ENCODE measurements around the gene WDR45B. TPM values are rescaled to one million over a fixed set of nuclear protein-coding genes. Genes with fewer than 3 reads are reported as not detected.

The WDR45B gene
- total and polyA plus RNA-seq, 7 experiments from 2014 or later = 30.5 to 91.6 (median 65.6) TPM

DNA sequence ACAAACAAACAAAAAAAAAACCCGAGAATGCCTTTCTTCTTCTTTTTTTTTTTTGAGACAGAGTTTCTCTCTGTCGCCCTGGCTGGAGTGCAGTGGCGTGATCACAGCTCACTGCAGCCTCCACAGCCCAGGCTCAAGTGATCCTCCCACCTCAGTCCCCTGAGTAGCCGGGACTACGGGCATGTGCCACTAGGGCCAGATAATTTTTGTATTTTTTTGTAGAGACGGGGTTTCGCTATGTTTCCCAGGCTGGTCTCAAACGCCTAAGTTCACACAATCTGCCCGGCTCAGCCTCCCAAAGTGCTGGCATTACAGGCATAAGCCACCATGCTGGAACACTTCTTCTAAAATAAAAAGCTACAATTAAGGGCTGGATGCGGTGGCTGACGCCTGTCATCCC is 17.0 kb upstream of the WDR45B start:
- no peaks in the 10 kb centered on the region for H3K4me1 ChIP-seq (ENCODE audit: control insufficient read depth in 2 of 2, insufficient read depth in 2 of 2, low read length in 2 of 2)
- POLR2A ChIA-PET = no interaction called here
- H3K27me3 Mint-ChIP-seq = no peaks in the 10 kb centered on the region
- H3K4me3 Mint-ChIP-seq = no peak overlapping the region
- ATAC-seq (no peak), DNase-seq (no peak)
- CTCF ChIA-PET = no interaction called here
- intact Hi-C loops (cut with micrococcal nuclease) = no loop called here
- no peaks in the 10 kb centered on the region for H3K36me3 ChIP-seq (ENCODE audit: control insufficient read depth in 2 of 3, insufficient read depth in 3 of 3, low read length in 3 of 3)
- H3K27me3 ChIP-seq (ENCODE audit: control insufficient read depth in 2 of 2, insufficient read depth in 2 of 2, low read length in 2 of 2) = no peaks in the 10 kb centered on the region
- H3K27ac Mint-ChIP-seq = no peak overlapping the region
- H3K9me3 ChIP-seq (ENCODE audit: control insufficient read depth in 2 of 3, low read length in 3 of 3) = no peaks in the 10 kb centered on the region
- H3K9me3 Mint-ChIP-seq = no peaks in the 10 kb centered on the region
- H3K4me3 ChIP-seq (ENCODE audit: low read length) = no peak overlapping the region
- H3K36me3 Mint-ChIP-seq = peaks cover 0 to 5% (median 0%) of the 10 kb centered on the region in 5 donors
- H3K4me1 Mint-ChIP-seq = peaks cover 2 to 6% (median 5%) of the 10 kb centered on the region in 7 donors
- H3K27ac ChIP-seq (ENCODE audit: low read depth, low read length) = no peak overlapping the region

- ChIA-PET CTCF (no interaction called here), POLR2A (no interaction called here)
- H3K27me3 Mint-ChIP-seq = no peaks in the 10 kb centered on the region
- Histone ChIP-seq H3K9me3 (ENCODE audit: control insufficient read depth in 2 of 3, low read length in 3 of 3) (no peaks in the 10 kb centered on the region), H3K27me3 (ENCODE audit: control insufficient read depth in 2 of 2, insufficient read depth in 2 of 2, low read length in 2 of 2) (no peaks in the 10 kb centered on the region), H3K4me3 (ENCODE audit: low read length) (no peak overlapping the region), H3K4me1 (ENCODE audit: control insufficient read depth in 2 of 2, insufficient read depth in 2 of 2, low read length in 2 of 2) (no peaks in the 10 kb centered on the region), H3K27ac (ENCODE audit: low read depth, low read length) (no peak overlapping the region), H3K36me3 (ENCODE audit: control insufficient read depth in 2 of 3, insufficient read depth in 3 of 3, low read length in 3 of 3) (no peaks in the 10 kb centered on the region)
- DNase-seq (no peak), ATAC-seq (no peak)
- no peak overlapping the region for H3K27ac Mint-ChIP-seq
- H3K9me3 Mint-ChIP-seq = no peaks in the 10 kb centered on the region
- H3K4me3 Mint-ChIP-seq = no peak overlapping the region
- intact Hi-C loops (cut with micrococcal nuclease) = no loop called here
- peaks cover 2 to 6% (median 5%) of the 10 kb centered on the region in 7 donors for H3K4me1 Mint-ChIP-seq
- H3K36me3 Mint-ChIP-seq = peaks cover 0 to 8% (median 0%) of the 10 kb centered on the region in 5 donors
Measured at GRCh38 chr17:82664701-82665182, 16.5 kb upstream of the WDR45B start.

- ATAC-seq = no peak
- POLR2A ChIA-PET = no interaction called here
- no peak for DNase-seq
- H3K4me3 Mint-ChIP-seq = no peak overlapping the region
- Histone ChIP-seq H3K27me3 (ENCODE audit: control insufficient read depth in 2 of 2, insufficient read depth in 2 of 2, low read length in 2 of 2) (no peaks in the 10 kb centered on the region), H3K4me3 (ENCODE audit: low read length) (no peak overlapping the region), H3K27ac (ENCODE audit: low read depth, low read length) (no peak overlapping the region), H3K36me3 (ENCODE audit: control insufficient read depth in 2 of 3, insufficient read depth in 3 of 3, low read length in 3 of 3) (no peaks in the 10 kb centered on the region), H3K9me3 (ENCODE audit: control insufficient read depth in 2 of 3, low read length in 3 of 3) (no peaks in the 10 kb centered on the region), H3K4me1 (ENCODE audit: control insufficient read depth in 2 of 2, insufficient read depth in 2 of 2, low read length in 2 of 2) (no peaks in the 10 kb centered on the region)
- H3K4me1 Mint-ChIP-seq = peaks cover 2 to 6% (median 5%) of the 10 kb centered on the region in 7 donors
- peaks cover 0 to 9% (median 0%) of the 10 kb centered on the region in 5 donors for H3K36me3 Mint-ChIP-seq
- no peaks in the 10 kb centered on the region for H3K27me3 Mint-ChIP-seq
- intact Hi-C loops (cut with micrococcal nuclease) = no loop called here
- CTCF ChIA-PET = no interaction called here
- no peaks in the 10 kb centered on the region for H3K9me3 Mint-ChIP-seq
- H3K27ac Mint-ChIP-seq = no peak overlapping the region
Measured at GRCh38 chr17:82664276-82664575, 16.0 kb upstream of the WDR45B start.

- Mint-ChIP-seq H3K4me1 (peaks cover 2 to 4% (median 3%) of the 10 kb centered on the region in 7 donors), H3K27ac (no peak overlapping the region), H3K9me3 (no peaks in the 10 kb centered on the region), H3K36me3 (peaks cover 0 to 9% (median 0%) of the 10 kb centered on the region in 5 donors), H3K4me3 (no peak overlapping the region), H3K27me3 (no peaks in the 10 kb centered on the region)
- Histone ChIP-seq H3K9me3 (ENCODE audit: control insufficient read depth in 2 of 3, low read length in 3 of 3) (no peaks in the 10 kb centered on the region), H3K27me3 (ENCODE audit: control insufficient read depth in 2 of 2, insufficient read depth in 2 of 2, low read length in 2 of 2) (no peaks in the 10 kb centered on the region), H3K4me3 (ENCODE audit: low read length) (no peak overlapping the region), H3K36me3 (ENCODE audit: control insufficient read depth in 2 of 3, insufficient read depth in 3 of 3, low read length in 3 of 3) (no peaks in the 10 kb centered on the region), H3K4me1 (ENCODE audit: control insufficient read depth in 2 of 2, insufficient read depth in 2 of 2, low read length in 2 of 2) (no peaks in the 10 kb centered on the region), H3K27ac (ENCODE audit: low read depth, low read length) (no peak overlapping the region)
- ATAC-seq (no peak), DNase-seq (no peak)
- CTCF ChIA-PET = no interaction called here
- POLR2A ChIA-PET = interaction anchor here (0.5 kb wide), 2 partner anchors 49 to 209 kb away, joined by 3 read pairs; no protein-coding TSS in a partner anchor
- intact Hi-C loops (cut with micrococcal nuclease) = no loop called here
Measured at GRCh38 chr17:82663381-82664275, 15.4 kb upstream of the WDR45B start.

- no peak for DNase-seq
- peaks cover 0 to 2% (median 0%) of the 10 kb centered on the region in 7 donors for H3K4me1 Mint-ChIP-seq
- H3K9me3 Mint-ChIP-seq = no peaks in the 10 kb centered on the region
- Histone ChIP-seq H3K4me1 (ENCODE audit: control insufficient read depth in 2 of 2, insufficient read depth in 2 of 2, low read length in 2 of 2) (no peaks in the 10 kb centered on the region), H3K27me3 (ENCODE audit: control insufficient read depth in 2 of 2, insufficient read depth in 2 of 2, low read length in 2 of 2) (no peaks in the 10 kb centered on the region), H3K36me3 (ENCODE audit: control insufficient read depth in 2 of 3, insufficient read depth in 3 of 3, low read length in 3 of 3) (no peaks in the 10 kb centered on the region), H3K9me3 (ENCODE audit: control insufficient read depth in 2 of 3, low read length in 3 of 3) (no peaks in the 10 kb centered on the region), H3K4me3 (ENCODE audit: low read length) (no peak overlapping the region), H3K27ac (ENCODE audit: low read depth, low read length) (no peak overlapping the region)
- H3K36me3 Mint-ChIP-seq = peaks cover 0 to 9% (median 0%) of the 10 kb centered on the region in 5 donors
- CTCF ChIA-PET = no interaction called here
- ATAC-seq = no peak
- no peaks in the 10 kb centered on the region for H3K27me3 Mint-ChIP-seq
- H3K4me3 Mint-ChIP-seq = no peak overlapping the region
- intact Hi-C loops (cut with micrococcal nuclease) = no loop called here
- POLR2A ChIA-PET = interaction anchor here (0.5 kb wide), 1 partner anchor 48 kb away, joined by 3 read pairs; no protein-coding TSS in a partner anchor
- H3K27ac Mint-ChIP-seq = no peak overlapping the region
Measured at GRCh38 chr17:82662711-82663261, 14.5 kb upstream of the WDR45B start.

GRCh38 chr17:82661717-82662683 is 13.8 kb upstream of the WDR45B start:
- Mint-ChIP-seq H3K4me3 (no peak overlapping the region), H3K4me1 (peaks cover 0 to 2% (median 0%) of the 10 kb centered on the region in 7 donors), H3K27ac (no peak overlapping the region), H3K36me3 (peaks cover 0 to 15% (median 4%) of the 10 kb centered on the region in 5 donors), H3K9me3 (no peaks in the 10 kb centered on the region), H3K27me3 (no peaks in the 10 kb centered on the region)
- CTCF ChIA-PET = no interaction called here
- H3K4me1 ChIP-seq (ENCODE audit: control insufficient read depth in 2 of 2, insufficient read depth in 2 of 2, low read length in 2 of 2) = no peaks in the 10 kb centered on the region
- intact Hi-C loops (cut with micrococcal nuclease) = no loop called here
- no peaks in the 10 kb centered on the region for H3K27me3 ChIP-seq (ENCODE audit: control insufficient read depth in 2 of 2, insufficient read depth in 2 of 2, low read length in 2 of 2)
- DNase-seq (no peak), ATAC-seq (no peak)
- no peak overlapping the region for H3K27ac ChIP-seq (ENCODE audit: low read depth, low read length)
- POLR2A ChIA-PET = no interaction called here
- H3K4me3 ChIP-seq (ENCODE audit: low read length) = no peak overlapping the region
- H3K9me3 ChIP-seq (ENCODE audit: control insufficient read depth in 2 of 3, low read length in 3 of 3) = no peaks in the 10 kb centered on the region
- no peaks in the 10 kb centered on the region for H3K36me3 ChIP-seq (ENCODE audit: control insufficient read depth in 2 of 3, insufficient read depth in 3 of 3, low read length in 3 of 3)
